Measurements from ENCODE around the gene GRP.

Gene GRP

GRCh38 chr18:59266459-59266858 lies 46.5 kb downstream of the GRP start:
- TF ChIP-seq POLR2AphosphoS5 (IDR thresholded peaks at IDR 0.05; ENCODE audit: low read depth, low read length) (no peak), SIN3A (IDR thresholded peaks at IDR 0.05; ENCODE audit: borderline replicate concordance, insufficient read depth, low read length) (no peak), TAF1 (IDR thresholded peaks at IDR 0.05; ENCODE audit: borderline replicate concordance, insufficient read depth, low read length) (no peak), REST (IDR thresholded peaks at IDR 0.05; ENCODE audit: insufficient read depth in 1 of 2, low read depth in 2 of 2, low read length in 2 of 2) (no peak), FOXP2 (optimal IDR thresholded peaks at IDR 0.05; ENCODE audit: borderline replicate concordance, extremely low read depth, extremely low read length, insufficient read depth) (no peak)

GRCh38 chr18:59266886-59267502 lies 47.0 kb downstream of the GRP start:
- TF ChIP-seq POLR2AphosphoS5 (IDR thresholded peaks at IDR 0.05; ENCODE audit: low read depth, low read length) = no peak
- TF ChIP-seq FOXP2 (optimal IDR thresholded peaks at IDR 0.05; ENCODE audit: borderline replicate concordance, extremely low read depth, extremely low read length, insufficient read depth) = no peak
- TF ChIP-seq SIN3A (IDR thresholded peaks at IDR 0.05; ENCODE audit: borderline replicate concordance, insufficient read depth, low read length) = no peak

GRCh38 chr18:59267503-59268126 lies 47.7 kb downstream of the GRP start:
- TF ChIP-seq REST (IDR thresholded peaks at IDR 0.05; ENCODE audit: insufficient read depth in 1 of 2, low read depth in 2 of 2, low read length in 2 of 2) (no peak), TAF1 (IDR thresholded peaks at IDR 0.05; ENCODE audit: borderline replicate concordance, insufficient read depth, low read length) (no peak), SIN3A (IDR thresholded peaks at IDR 0.05; ENCODE audit: borderline replicate concordance, insufficient read depth, low read length) (no peak), POLR2AphosphoS5 (IDR thresholded peaks at IDR 0.05; ENCODE audit: low read depth, low read length) (no peak), FOXP2 (optimal IDR thresholded peaks at IDR 0.05; ENCODE audit: borderline replicate concordance, extremely low read depth, extremely low read length, insufficient read depth) (no peak)

DNA sequence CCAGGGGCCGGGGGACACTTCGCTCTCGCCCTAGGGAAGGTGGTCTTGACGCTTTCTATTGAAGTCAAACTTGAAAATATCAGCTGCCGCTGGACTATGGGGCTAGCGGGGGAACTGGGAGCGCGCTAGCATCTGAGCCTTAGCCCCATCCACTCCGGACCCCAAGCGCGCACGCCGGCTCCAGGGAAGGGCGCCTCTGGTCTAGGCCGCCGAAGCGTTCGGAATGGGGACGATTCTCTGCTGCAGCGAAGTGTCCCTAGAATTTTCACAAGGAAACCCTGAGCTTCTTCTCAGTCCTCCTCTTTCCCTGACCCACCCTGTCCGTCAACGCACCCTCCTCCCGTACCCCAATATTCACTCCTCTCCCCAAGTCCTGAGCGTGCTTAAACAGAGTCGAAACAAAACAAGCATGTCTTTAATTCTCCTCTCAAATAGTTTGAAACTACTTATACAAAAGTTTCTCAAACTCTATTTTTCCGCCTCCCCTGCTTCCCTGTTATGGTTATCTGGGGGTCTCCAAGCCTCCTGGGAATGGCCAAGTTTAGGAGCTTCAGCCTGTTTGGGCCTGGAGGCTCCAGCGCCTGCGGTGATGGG lies 48.3 kb downstream of the GRP start:
- TF ChIP-seq FOXP2 (optimal IDR thresholded peaks at IDR 0.05; ENCODE audit: borderline replicate concordance, extremely low read depth, extremely low read length, insufficient read depth) (no peak), SIN3A (IDR thresholded peaks at IDR 0.05; ENCODE audit: borderline replicate concordance, insufficient read depth, low read length) (no peak), TAF1 (IDR thresholded peaks at IDR 0.05; ENCODE audit: borderline replicate concordance, insufficient read depth, low read length) (no peak), REST (IDR thresholded peaks at IDR 0.05; ENCODE audit: insufficient read depth in 1 of 2, low read depth in 2 of 2, low read length in 2 of 2) (no peak), POLR2AphosphoS5 (IDR thresholded peaks at IDR 0.05; ENCODE audit: low read depth, low read length) (no peak)

DNA sequence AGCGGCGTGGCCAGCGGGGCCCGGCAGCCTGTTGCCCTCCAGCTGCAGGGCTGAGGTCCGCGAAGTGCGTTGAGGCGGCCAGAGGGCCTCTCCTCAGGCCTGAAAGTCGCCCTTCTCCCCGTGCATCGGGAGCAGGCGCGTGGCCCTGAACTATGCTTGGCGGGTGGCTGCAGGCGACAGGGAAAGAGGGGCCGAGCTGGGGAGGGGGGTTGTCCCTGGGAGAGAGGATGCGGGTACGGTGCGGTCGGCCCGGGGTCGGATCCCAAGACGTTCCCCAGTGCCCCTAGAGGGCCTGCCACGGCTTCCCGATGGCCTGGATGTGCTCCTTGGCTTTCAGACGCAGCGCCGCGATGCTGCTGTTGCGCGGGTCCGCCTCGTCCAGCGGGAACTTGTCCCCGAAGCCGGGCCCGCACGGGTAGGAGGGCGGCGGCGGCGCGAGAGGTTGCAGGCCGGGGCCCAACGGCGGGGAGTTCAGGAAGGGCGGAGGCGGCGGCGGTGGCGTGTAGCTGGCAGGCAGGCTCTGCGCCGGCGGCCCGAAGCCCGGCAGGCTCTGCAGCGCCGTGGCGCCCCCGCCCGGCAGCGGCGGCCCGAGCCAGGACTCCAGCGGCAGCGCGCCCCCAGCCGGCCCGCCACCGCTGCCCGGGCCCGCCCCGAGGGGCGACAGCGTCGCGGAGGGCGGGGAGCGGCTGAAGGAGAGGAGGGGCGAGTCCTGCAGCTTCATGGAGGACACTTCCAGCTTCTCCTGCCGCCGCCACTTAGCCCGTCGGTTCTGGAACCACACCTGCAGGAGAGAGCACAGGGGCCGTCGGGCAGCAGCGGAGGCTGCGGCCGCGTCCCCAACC lies 49.0 kb downstream of the GRP start:
- TF ChIP-seq FOXP2 (optimal IDR thresholded peaks at IDR 0.05; ENCODE audit: borderline replicate concordance, extremely low read depth, extremely low read length, insufficient read depth) (peak; percentile 48), TAF1 (IDR thresholded peaks at IDR 0.05; ENCODE audit: borderline replicate concordance, insufficient read depth, low read length) (no peak)

Data from PFSK-1 (cell line).